Measurements from ENCODE around the gene RALB.

DNA sequence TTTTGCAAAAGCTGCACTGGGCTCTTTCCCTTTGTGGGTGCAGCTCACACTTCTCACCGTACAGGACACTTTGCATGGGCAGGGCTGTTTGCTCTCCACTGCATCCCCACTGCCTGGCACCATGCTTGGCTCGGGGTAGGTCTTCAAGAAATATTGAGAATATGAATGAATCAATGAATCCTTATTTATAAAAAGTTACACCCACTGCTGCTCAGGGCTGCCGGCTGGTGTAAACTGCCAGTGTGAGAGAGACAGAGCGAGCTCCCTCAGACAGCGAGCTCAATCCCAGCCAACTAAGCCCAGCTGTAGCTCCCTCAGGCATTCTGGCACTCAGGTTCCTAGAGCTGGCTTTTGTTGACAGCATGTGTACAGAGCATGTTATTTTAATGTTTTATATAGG lies 32.9 kb upstream of the RALB start:
- TF ChIP-seq EP300 (IDR thresholded peaks at IDR 0.05) (no peak), MAZ (IDR thresholded peaks at IDR 0.05; ENCODE audit: borderline replicate concordance, low read depth, low read length) (no peak), KDM1A (IDR thresholded peaks at IDR 0.05; ENCODE audit: low read depth) (no peak), ATOH8 (CRISPR knock-in tag; IDR thresholded peaks at IDR 0.05; ENCODE audit: low read depth) (no peak), MAX (IDR thresholded peaks at IDR 0.05) (no peak), ZC3H11A (IDR thresholded peaks at IDR 0.05) (no peak), POLR2A (IDR thresholded peaks at IDR 0.05; ENCODE audit: low read length) (no peak), MAFK (IDR thresholded peaks at IDR 0.05; ENCODE audit: partially characterized antibody) (no peak), RNF2 (IDR thresholded peaks at IDR 0.05; ENCODE audit: borderline replicate concordance, low read depth) (no peak)
- TF ChIP-seq, protein P1, sequence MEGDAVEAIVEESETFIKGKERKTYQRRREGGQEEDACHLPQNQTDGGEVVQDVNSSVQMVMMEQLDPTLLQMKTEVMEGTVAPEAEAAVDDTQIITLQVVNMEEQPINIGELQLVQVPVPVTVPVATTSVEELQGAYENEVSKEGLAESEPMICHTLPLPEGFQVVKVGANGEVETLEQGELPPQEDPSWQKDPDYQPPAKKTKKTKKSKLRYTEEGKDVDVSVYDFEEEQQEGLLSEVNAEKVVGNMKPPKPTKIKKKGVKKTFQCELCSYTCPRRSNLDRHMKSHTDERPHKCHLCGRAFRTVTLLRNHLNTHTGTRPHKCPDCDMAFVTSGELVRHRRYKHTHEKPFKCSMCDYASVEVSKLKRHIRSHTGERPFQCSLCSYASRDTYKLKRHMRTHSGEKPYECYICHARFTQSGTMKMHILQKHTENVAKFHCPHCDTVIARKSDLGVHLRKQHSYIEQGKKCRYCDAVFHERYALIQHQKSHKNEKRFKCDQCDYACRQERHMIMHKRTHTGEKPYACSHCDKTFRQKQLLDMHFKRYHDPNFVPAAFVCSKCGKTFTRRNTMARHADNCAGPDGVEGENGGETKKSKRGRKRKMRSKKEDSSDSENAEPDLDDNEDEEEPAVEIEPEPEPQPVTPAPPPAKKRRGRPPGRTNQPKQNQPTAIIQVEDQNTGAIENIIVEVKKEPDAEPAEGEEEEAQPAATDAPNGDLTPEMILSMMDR (IDR thresholded peaks at IDR 0.05) = no peak
- TF ChIP-seq, protein P2, sequence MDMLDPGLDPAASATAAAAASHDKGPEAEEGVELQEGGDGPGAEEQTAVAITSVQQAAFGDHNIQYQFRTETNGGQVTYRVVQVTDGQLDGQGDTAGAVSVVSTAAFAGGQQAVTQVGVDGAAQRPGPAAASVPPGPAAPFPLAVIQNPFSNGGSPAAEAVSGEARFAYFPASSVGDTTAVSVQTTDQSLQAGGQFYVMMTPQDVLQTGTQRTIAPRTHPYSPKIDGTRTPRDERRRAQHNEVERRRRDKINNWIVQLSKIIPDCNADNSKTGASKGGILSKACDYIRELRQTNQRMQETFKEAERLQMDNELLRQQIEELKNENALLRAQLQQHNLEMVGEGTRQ (IDR thresholded peaks at IDR 0.05) = no peak

All from A549 (cell line).